NB4 (cell line): Measurements from ENCODE around the gene REG3A.

Experiments used
- CTCF ChIP-seq: IDR thresholded peaks from one replicate; pipeline ENCODE4 v1.5.1; 2012; ENCODE audit warnings: low read depth, low read length
- POLR2A ChIP-seq: IDR thresholded peaks from 2 replicates; pipeline ENCODE4 v1.6.1; 2011; ENCODE audit warnings: mild to moderate bottlenecking; ENCODE audit not compliant: insufficient read length; ENCODE audit errors: extremely low read depth

DNA sequence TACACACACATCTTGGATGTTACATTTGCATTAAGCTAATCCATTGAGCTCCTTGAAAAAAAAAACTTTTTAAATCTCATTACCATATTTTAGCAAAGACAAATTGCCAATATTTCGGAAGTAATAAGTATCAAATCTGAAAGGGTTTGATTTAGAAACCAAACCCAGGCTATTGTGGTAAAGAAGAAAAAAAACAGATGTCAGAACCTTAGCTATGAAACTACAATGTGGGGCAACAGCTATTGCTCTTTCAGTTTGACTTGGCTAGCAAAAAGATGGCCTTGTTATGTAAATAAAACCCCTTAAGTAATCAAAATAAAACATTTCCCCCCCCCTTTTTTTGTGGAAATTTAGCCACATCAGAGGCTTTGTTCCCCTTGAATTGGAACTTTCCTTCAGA is 41.2 kb upstream of the REG3A start:
- TF ChIP-seq CTCF (no peak), POLR2A (no peak)
